GM21737 (cell line): ENCODE results near the gene NDRG2.
"Not testable (repeated sequence)": the region's sequence is repeated elsewhere in the genome, so short reads cannot be mapped to it uniquely, and the experiment has no call there.

ENCODE experiments used
- ATAC-seq: cut with Tn5 transposase; IDR thresholded peaks from one replicate; pipeline ENCODE4 v1.9.1; 2021; ENCODE audit warnings: mild to moderate bottlenecking, moderate library complexity; ENCODE audit not compliant: unreplicated experiment

NDRG2 gene

DNA sequence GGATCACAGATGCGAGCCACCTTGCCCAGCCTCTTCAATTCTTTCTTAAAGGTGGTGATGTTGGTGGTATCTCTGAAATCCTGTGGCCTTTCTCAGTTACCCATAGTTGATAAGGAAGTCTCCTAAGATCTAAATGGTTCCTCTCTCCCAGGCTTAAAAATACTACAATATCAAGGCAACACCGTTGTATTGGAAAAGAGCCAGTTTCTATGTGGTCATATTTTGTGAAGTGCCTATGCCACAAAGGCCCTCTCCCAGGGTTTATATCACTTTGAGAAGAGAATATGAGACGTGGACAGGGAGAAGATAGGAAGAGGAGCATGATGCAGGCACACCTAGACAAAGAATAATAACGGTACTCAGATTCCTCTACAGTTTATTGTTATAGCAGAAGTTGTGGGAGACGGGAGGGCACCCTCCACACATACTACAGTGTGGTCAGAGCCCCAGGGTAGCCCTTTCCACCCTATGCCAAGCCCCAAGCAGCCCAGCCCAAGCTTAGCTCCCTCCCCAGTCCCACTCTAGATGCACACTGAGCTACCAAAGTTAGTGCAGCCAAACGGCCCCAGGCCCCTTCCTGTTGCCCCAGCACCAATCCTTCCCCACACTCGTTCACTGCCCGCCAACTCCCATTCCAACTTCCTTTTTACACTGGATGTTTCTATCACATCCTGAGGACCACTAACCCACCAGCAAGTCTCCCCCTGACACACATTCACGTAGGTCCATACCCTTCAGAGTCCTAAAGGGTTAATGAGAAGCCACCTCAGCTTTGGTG is 8.3 kb downstream of the NDRG2 start:
- no peak for ATAC-seq

DNA sequence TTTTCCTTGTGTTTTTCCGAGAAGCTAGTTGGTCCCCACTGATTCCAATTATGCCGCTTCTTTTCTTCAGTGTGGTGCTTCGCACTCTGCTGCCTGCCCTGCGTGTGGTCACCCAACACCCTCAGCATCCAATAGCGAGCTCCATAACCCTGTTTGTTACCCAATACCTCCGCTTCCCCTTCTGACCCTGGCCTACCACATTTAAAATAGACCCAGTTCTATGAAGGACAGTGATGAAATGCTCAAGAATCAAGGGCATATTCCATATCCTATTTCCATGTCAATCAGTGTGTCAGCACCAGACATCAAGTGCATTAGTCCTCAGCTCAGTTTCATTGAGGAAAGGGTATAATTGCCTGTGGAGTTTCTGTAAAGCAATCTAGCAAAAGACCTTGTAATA is 9.5 kb downstream of the NDRG2 start:
- no peak for ATAC-seq

- no peak for ATAC-seq
These were observed 10.1 kb downstream of the NDRG2 start for GRCh38 chr14:21014761-21015190.

- ATAC-seq: no peak
These were observed 13.7 kb downstream of the NDRG2 start for GRCh38 chr14:21011136-21011535.

GRCh38 chr14:21009721-21010120 is 15.1 kb downstream of the NDRG2 start:
- not testable (repeated sequence) for ATAC-seq

- no peak for ATAC-seq
These were observed 21.0 kb downstream of the NDRG2 start for GRCh38 chr14:21003788-21004346.

DNA sequence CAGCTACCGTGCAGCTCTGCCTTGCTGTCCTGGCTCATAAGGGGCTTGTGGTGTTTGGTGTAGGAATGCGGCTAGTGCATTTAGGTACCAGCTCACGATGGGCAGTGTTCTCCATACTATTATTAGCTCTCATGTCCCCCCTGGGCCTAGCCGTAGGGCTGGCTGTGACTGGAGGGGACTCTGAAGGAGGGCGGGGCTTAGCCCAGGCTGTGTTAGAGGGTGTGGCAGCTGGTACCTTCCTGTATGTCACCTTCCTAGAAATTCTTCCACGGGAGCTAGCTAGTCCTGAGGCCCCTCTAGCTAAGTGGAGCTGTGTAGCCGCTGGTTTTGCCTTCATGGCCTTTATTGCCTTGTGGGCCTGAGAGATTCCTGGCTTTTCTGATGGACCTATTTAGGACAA is 23.6 kb downstream of the NDRG2 start:
- no peak for ATAC-seq

GRCh38 chr14:20999591-20999990 is 25.3 kb downstream of the NDRG2 start:
- ATAC-seq: no peak

- ATAC-seq: no peak
These were observed 26.0 kb downstream of the NDRG2 start, which contains the start of gene SLC39A2 for GRCh38 chr14:20998674-20999366. SLC39A2 (plus strand) TSS chr14:20999293; CDS start chr14:20999447, 154 bp downstream.

GRCh38 chr14:20998139-20998538 is 26.7 kb downstream of the NDRG2 start:
- ATAC-seq: no peak

DNA sequence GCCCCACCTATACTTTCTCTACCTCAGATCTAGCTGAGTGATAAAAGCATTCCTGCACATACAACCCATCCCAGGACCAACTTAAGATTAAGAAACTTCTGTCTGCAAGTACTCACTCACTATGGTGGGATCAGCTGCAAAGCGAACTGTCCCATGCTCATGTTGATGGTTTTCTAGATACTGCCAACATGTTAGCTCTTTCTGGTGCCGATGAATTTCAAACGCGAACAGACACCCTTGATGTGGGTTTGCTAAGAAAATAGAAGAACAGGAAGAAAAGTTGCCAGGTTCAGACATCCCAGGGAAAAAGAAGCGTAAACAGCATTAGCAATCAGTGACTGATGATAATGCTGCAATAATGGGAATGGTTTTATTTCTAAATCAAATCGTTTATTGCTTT is 27.3 kb downstream of the NDRG2 start:
- ATAC-seq: no peak

- no peak for ATAC-seq
These were observed 27.7 kb downstream of the NDRG2 start for GRCh38 chr14:20997115-20997514.

GRCh38 chr14:20996521-20996920 is 28.3 kb downstream of the NDRG2 start:
- no peak for ATAC-seq

- ATAC-seq: peak; percentile 93
These were observed 34.9 kb downstream of the NDRG2 start, which contains the start of gene METTL17 for GRCh38 chr14:20989787-20990600. METTL17 (plus strand) TSS chr14:20989980; CDS start chr14:20990003, 23 bp downstream.

DNA sequence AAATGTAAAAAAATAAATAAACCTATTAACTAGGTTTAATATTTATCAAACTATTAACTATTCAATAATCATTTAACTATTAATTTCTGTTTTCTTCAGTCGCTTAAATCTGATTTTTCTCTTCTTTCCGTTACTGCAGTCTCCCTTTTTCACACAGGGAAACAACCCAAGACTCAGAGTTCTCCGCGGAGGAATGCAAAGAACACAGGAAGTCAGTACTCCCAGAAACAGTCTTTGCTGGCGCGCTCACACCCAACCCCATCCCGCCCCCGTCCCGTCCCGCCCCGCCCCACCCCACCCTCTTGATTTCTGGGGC is 35.4 kb downstream of the NDRG2 start:
- no peak for ATAC-seq

GRCh38 chr14:20988717-20989470 is 36.0 kb downstream of the NDRG2 start:
- ATAC-seq: no peak

- ATAC-seq: no peak
These were observed 38.0 kb downstream of the NDRG2 start for GRCh38 chr14:20986811-20987210.

- not testable (repeated sequence) for ATAC-seq
These were observed 39.2 kb downstream of the NDRG2 start for GRCh38 chr14:20985650-20986049.

DNA sequence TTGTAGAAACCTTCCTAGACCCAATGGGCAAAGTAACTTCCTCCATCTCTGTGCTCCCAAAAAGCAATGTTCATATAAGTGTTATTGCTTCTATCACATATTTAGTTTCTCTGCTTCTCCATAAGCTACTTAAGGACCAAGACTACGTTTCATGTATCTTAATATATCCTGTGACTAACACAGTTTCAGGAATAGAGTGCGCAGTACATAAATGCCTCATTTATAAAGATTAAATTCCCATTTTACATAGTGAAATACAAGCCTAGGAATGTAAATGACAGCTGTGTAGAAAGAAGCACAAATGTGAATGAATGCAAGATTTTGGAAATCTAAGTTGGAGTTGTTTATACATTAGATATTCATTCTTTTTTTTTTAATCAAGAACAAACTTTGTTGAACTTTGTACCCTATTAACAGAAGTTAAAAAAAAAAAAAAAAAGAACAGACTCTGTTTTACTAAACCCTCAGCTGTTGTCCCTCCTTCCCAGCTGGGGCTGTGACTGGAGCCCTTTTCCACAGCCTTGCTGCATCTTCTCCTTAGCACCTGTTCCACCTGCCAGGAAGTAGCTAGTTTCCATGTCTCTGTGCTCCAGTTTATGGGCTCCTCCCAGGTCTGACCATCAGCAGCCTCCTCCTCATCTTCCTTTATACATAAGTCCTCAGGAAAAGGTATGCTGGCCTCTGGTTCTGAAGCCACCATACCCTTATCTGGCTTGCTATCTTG is 42.1 kb downstream of the NDRG2 start:
- no peak for ATAC-seq

- no peak for ATAC-seq
These were observed 44.0 kb downstream of the NDRG2 start for GRCh38 chr14:20980906-20981305.
